ENCODE measurements around the gene PARP6. TPM values are rescaled to one million over a fixed set of nuclear protein-coding genes. Genes with fewer than 3 reads are reported as not detected.
A peak's percentile ranks its signal among the peaks of the same experiment; 100 is the strongest.

Gene PARP6
- total RNA-seq, 2 experiments from 2014 or later, result 58.8 to 65.0 TPM

DNA sequence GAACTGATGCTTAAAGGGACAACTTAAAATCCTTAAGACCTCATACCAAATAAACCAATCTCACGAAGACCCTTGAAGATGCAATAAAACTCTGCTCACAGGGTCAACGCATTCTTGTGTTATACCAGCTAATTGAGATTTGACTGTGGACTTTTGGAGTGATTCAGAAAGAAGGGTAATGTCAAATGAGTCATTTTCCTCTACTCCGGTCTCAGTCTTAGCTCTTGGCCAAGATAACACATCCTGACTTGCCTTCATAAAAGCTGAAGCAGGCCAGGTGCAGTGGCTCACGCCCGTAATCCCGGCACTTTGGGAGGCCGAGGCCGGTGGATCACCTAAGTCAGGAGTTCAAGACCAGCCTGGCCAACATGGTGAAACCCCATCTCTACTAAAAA lies 45.2 kb downstream of the PARP6 start:
- Mint-ChIP-seq H3K27me3 (no peaks in the 10 kb centered on the region), H3K27ac (peak overlapping the region; percentile 97), H3K9me3 (no peaks in the 10 kb centered on the region), H3K36me3 (ENCODE audit: low read depth) (peaks cover 65% of the 10 kb centered on the region), H3K4me1 (peaks cover 66% of the 10 kb centered on the region), H3K4me3 (peak overlapping the region; percentile 100)
- ChIA-PET POLR2A (interaction anchor here (0.7 to 6.7 kb wide), 16 partner anchors 10 to 248 kb away, joined by 3 to 109 read pairs (median 14); partner anchors contain the start of genes ARIH1, GRAMD2A, HEXA and PARP6), CTCF (interaction anchor here (0.7 to 3.9 kb wide), 25 partner anchors 10 to 1732 kb away, joined by 3 to 30 read pairs (median 5); partner anchors contain the start of genes ARIH1, BBS4, GRAMD2A and HEXA)
- peak; percentile 59 for DNase-seq

GRCh38 chr15:72223278-72223677 lies 49.1 kb downstream of the PARP6 start:
- peaks cover 78% of the 10 kb centered on the region for H3K4me1 Mint-ChIP-seq
- no peak overlapping the region for H3K4me3 Mint-ChIP-seq
- no peak for DNase-seq
- no peaks in the 10 kb centered on the region for H3K27me3 Mint-ChIP-seq
- POLR2A ChIA-PET, result interaction anchor here (0.8 kb wide), 1 partner anchor 22 kb away, joined by 4 read pairs; no protein-coding TSS in a partner anchor
- H3K27ac Mint-ChIP-seq, result peak overlapping the region; percentile 5
- H3K36me3 Mint-ChIP-seq (ENCODE audit: low read depth), result peaks cover 87% of the 10 kb centered on the region
- CTCF ChIA-PET, result interaction anchor here (0.7 to 0.9 kb wide), 3 partner anchors 16 to 64 kb away, joined by 3 to 4 read pairs (median 3); no protein-coding TSS in a partner anchor
- no peaks in the 10 kb centered on the region for H3K9me3 Mint-ChIP-seq

DNA sequence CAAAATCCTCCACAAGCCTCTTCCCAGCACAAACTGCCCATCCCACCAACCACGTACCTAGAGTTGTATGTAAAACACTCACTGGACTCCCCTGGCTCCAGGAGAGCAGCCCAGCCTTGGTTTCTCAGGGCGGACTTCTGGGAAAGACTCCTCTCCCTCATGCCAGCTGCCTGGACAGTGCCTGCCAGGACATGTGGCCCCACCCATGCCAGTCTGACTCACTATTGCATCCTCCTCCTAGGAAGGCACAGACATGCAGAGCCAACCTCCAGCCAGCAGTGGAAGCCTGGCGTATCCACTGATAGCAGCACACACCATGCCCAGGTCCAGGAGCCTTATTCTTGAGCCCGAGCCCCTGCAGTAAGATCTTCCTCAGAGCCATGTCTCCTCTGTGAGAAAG lies 50.0 kb downstream of the PARP6 start:
- Mint-ChIP-seq H3K9me3 (no peaks in the 10 kb centered on the region), H3K4me1 (peaks cover 74% of the 10 kb centered on the region), H3K27ac (peak overlapping the region; percentile 47), H3K4me3 (no peak overlapping the region), H3K27me3 (no peaks in the 10 kb centered on the region), H3K36me3 (ENCODE audit: low read depth) (peaks cover 89% of the 10 kb centered on the region)
- CTCF ChIA-PET, result interaction anchor here (0.7 to 0.8 kb wide), 2 partner anchors 19 to 23 kb away, joined by 3 to 4 read pairs; no protein-coding TSS in a partner anchor
- POLR2A ChIA-PET, result interaction anchor here (0.8 to 1.0 kb wide), 2 partner anchors 21 kb away, joined by 3 to 4 read pairs; no protein-coding TSS in a partner anchor
- no peak for DNase-seq

DNA sequence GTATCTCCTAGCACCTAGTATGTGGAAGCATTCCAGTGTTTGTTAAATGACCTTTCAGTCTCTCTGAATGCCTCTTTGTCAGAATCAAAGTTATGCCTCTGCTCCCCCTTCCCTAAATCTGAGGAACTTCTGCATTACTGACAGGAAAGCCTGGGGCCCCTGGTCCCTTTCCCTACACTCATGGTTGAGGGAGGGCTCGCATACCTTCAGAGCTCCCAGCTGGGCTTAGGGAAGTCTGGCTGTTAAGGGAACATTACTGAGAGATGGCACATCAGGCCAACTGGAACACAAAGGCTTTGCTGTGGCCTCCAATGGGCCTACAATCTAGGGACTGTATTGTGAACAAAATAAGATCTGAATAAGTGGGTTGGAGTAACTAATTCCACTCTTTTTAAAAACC lies 51.7 kb downstream of the PARP6 start:
- Mint-ChIP-seq H3K9me3 (no peaks in the 10 kb centered on the region), H3K4me1 (peaks cover 58% of the 10 kb centered on the region), H3K36me3 (ENCODE audit: low read depth) (peaks cover 83% of the 10 kb centered on the region), H3K27ac (peak overlapping the region; percentile 7), H3K27me3 (no peaks in the 10 kb centered on the region), H3K4me3 (no peak overlapping the region)
- CTCF ChIA-PET, result interaction anchor here (1.6 kb wide), 1 partner anchor 12 kb away, joined by 5 read pairs; no protein-coding TSS in a partner anchor
- POLR2A ChIA-PET, result interaction anchor here (0.8 to 1.6 kb wide), 3 partner anchors 9 to 54 kb away, joined by 3 to 6 read pairs (median 4); no protein-coding TSS in a partner anchor
- no peak for DNase-seq

- Mint-ChIP-seq H3K4me3 (no peak overlapping the region), H3K36me3 (ENCODE audit: low read depth) (peaks cover 76% of the 10 kb centered on the region), H3K4me1 (peaks cover 28% of the 10 kb centered on the region), H3K27me3 (no peaks in the 10 kb centered on the region), H3K9me3 (no peaks in the 10 kb centered on the region), H3K27ac (no peak overlapping the region)
- CTCF ChIA-PET, result interaction anchor here (1.7 to 2.3 kb wide), 2 partner anchors 10 to 17 kb away, joined by 7 to 11 read pairs; no protein-coding TSS in a partner anchor
- POLR2A ChIA-PET, result interaction anchor here (1.6 to 3.7 kb wide), 2 partner anchors 10 to 20 kb away, joined by 5 to 21 read pairs; no protein-coding TSS in a partner anchor
- no peak for DNase-seq
Measured at GRCh38 chr15:72217216-72217615, 55.1 kb downstream of the PARP6 start.

DNA sequence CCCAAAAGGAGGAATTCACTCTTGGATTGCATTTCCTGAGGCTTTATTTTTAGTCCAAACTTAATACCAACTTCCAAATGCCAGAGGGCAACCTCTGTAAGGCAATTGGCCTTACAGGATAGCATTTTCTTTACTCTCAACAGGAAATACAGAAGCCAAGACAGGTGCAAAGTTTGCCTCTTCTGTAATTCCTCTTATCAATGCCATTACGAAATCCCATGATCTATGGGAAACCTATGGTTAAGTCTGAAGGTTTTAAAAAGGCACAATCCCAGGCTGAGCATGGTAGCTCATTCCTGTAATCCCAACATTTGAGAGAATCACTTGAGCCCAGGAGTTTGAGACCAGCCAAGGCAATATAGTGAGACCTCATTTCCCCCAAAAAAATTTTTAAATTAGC lies 56.3 kb downstream of the PARP6 start:
- H3K4me3 Mint-ChIP-seq, result no peak overlapping the region
- peaks cover 20% of the 10 kb centered on the region for H3K4me1 Mint-ChIP-seq
- no peaks in the 10 kb centered on the region for H3K9me3 Mint-ChIP-seq
- H3K36me3 Mint-ChIP-seq (ENCODE audit: low read depth), result peaks cover 76% of the 10 kb centered on the region
- no peak overlapping the region for H3K27ac Mint-ChIP-seq
- DNase-seq, result no peak
- ChIA-PET POLR2A (interaction anchor here (1.6 to 3.7 kb wide), 2 partner anchors 11 to 21 kb away, joined by 5 to 21 read pairs; no protein-coding TSS in a partner anchor), CTCF (interaction anchor here (1.7 to 2.3 kb wide), 2 partner anchors 11 to 16 kb away, joined by 7 to 11 read pairs; no protein-coding TSS in a partner anchor)
- no peaks in the 10 kb centered on the region for H3K27me3 Mint-ChIP-seq

DNA sequence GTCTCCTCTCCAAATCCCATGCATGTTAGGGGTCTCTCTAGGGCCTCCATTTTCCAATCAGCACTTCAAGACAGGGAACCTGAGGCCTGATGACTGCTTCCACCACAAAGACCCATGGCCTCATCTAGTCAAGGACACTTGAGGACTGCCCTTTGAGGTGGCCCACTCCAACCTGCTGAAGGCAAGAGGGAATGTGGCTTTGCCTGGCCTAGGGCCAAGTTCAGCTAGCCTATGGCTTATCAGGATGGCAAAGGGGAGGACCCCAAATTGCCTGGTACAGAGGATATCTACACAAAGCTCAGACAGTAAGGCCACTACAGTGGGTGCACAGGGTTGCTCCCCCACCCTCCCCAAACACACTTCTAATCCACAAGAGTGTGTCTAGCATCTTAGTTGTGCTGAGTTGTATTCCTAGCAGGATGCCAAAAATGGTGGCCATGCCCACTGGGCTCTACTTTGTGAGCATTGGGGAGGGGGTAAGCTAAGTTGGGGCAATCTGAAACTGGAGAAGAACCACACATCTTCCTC lies 64.7 kb downstream of the PARP6 start:
- ChIA-PET POLR2A (interaction anchor here (0.8 to 1.2 kb wide), 2 partner anchors 14 to 19 kb away, joined by 3 to 4 read pairs; no protein-coding TSS in a partner anchor), CTCF (interaction anchor here (0.6 to 0.9 kb wide), 2 partner anchors 15 to 20 kb away, joined by 3 read pairs; no protein-coding TSS in a partner anchor)
- H3K27me3 Mint-ChIP-seq, result no peaks in the 10 kb centered on the region
- peaks cover 91% of the 10 kb centered on the region for H3K36me3 Mint-ChIP-seq (ENCODE audit: low read depth)
- no peaks in the 10 kb centered on the region for H3K9me3 Mint-ChIP-seq
- no peak for DNase-seq
- no peak overlapping the region for H3K27ac Mint-ChIP-seq
- H3K4me1 Mint-ChIP-seq, result peaks cover 14% of the 10 kb centered on the region
- H3K4me3 Mint-ChIP-seq, result no peak overlapping the region

DNA sequence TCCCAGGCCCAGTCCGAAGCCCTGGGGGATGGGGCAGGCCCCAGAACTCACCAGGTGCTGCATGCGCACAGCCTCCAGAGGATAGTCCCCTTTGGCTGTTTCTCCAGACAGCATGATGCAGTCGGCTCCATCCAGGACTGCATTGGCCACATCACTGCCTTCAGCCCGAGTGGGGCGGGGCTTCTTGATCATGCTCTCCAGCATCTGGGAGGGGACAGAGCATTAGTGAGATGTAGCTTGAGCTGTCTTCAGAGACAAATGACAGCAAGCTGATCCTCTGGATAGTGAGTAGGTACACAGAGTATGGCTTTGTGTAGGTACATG lies 65.7 kb downstream of the PARP6 start:
- H3K27ac Mint-ChIP-seq, result no peak overlapping the region
- ChIA-PET CTCF (interaction anchor here (0.9 kb wide), 1 partner anchor 21 kb away, joined by 3 read pairs; no protein-coding TSS in a partner anchor), POLR2A (interaction anchor here (0.8 kb wide), 1 partner anchor 20 kb away, joined by 3 read pairs; no protein-coding TSS in a partner anchor)
- peaks cover 91% of the 10 kb centered on the region for H3K36me3 Mint-ChIP-seq (ENCODE audit: low read depth)
- H3K4me1 Mint-ChIP-seq, result peaks cover 14% of the 10 kb centered on the region
- no peaks in the 10 kb centered on the region for H3K27me3 Mint-ChIP-seq
- no peak overlapping the region for H3K4me3 Mint-ChIP-seq
- no peaks in the 10 kb centered on the region for H3K9me3 Mint-ChIP-seq
- no peak for DNase-seq

DNA sequence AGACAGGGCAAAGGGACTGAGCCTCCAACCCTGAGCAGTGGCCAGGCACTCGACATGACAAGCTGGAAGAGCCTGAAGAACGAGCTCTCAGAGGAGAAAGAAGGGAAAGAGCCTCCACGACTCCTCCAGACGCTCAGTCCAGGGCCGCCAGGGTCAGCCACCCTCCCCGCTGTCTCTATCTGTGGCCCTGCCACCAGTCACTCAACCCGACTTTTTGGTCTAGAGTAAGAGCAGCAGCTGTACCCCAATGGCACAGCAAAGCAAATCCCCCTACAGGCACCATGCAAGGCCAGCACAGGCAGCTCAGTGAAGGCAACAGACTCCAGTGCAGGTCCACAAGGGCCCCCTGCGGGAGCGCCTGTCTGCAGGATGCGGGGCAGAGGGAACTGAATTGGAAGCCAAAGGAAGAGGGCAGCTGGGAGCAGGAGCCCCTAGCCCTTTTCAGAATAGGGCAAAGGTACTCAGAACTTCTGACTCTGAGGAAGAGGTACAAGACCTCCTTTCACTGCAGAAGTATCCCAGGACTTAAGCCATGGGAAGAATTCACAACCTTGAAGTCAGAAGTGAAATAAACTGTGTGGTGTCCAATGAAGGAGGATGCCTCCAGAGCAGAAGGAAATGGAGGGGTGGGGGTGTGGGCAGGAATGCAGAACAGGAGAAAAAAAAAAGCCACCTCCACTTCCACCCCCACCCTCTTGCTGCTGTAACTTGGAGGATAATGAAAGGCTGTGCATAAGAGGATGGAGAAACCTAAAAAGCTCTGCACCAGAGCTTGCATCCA lies 66.3 kb downstream of the PARP6 start:
- no peak overlapping the region for H3K27ac Mint-ChIP-seq

DNA sequence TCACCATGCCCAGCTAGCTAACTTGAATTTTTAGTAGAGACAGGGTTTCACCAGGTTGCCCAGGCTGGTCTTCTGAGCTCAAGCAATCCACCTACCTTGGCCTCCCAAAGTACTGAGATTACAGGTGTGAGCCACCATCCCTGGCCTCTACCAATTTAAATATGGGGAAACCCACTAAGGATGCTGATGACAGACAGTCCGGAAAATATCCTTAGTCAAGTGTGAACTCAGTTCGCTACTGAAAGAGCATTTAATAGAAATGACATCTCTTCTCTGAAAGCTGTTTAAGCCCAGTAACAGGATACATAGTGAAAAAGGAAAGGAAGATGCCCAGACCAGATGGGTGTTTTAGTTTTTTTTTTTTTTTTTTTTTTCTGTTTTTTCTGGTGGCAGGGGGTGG lies 67.1 kb downstream of the PARP6 start:
- peaks cover 16% of the 10 kb centered on the region for H3K4me1 Mint-ChIP-seq
- ChIA-PET POLR2A (no interaction called here), CTCF (no interaction called here)
- H3K4me3 Mint-ChIP-seq, result no peak overlapping the region
- DNase-seq, result no peak
- H3K9me3 Mint-ChIP-seq, result no peaks in the 10 kb centered on the region
- no peak overlapping the region for H3K27ac Mint-ChIP-seq
- H3K27me3 Mint-ChIP-seq, result no peaks in the 10 kb centered on the region
- peaks cover 89% of the 10 kb centered on the region for H3K36me3 Mint-ChIP-seq (ENCODE audit: low read depth)

More for the DNA sequence above, 66.3 kb downstream of the PARP6 start:
- no peaks in the 10 kb centered on the region for H3K9me3 Mint-ChIP-seq
- DNase-seq, result no peak
- no peak overlapping the region for H3K4me3 Mint-ChIP-seq
- H3K4me1 Mint-ChIP-seq, result peaks cover 14% of the 10 kb centered on the region
- ChIA-PET POLR2A (no interaction called here), CTCF (interaction anchor here (0.9 kb wide), 1 partner anchor 21 kb away, joined by 3 read pairs; no protein-coding TSS in a partner anchor)
- no peaks in the 10 kb centered on the region for H3K27me3 Mint-ChIP-seq
- H3K36me3 Mint-ChIP-seq (ENCODE audit: low read depth), result peaks cover 87% of the 10 kb centered on the region

GRCh38 chr15:72203507-72203837 lies 68.9 kb downstream of the PARP6 start:
- Mint-ChIP-seq H3K27me3 (no peaks in the 10 kb centered on the region), H3K4me1 (peaks cover 18% of the 10 kb centered on the region), H3K4me3 (no peak overlapping the region), H3K9me3 (no peaks in the 10 kb centered on the region), H3K27ac (peak overlapping the region; percentile 51), H3K36me3 (ENCODE audit: low read depth) (peaks cover 94% of the 10 kb centered on the region)
- ChIA-PET POLR2A (interaction anchor here (0.9 to 1.9 kb wide), 2 partner anchors 23 to 28 kb away, joined by 3 to 5 read pairs; no protein-coding TSS in a partner anchor), CTCF (no interaction called here)
- no peak for DNase-seq

- Mint-ChIP-seq H3K9me3 (no peaks in the 10 kb centered on the region), H3K4me3 (no peak overlapping the region), H3K36me3 (ENCODE audit: low read depth) (peaks cover 94% of the 10 kb centered on the region), H3K27me3 (peaks cover 2% of the 10 kb centered on the region), H3K4me1 (peaks cover 22% of the 10 kb centered on the region), H3K27ac (peak overlapping the region; percentile 61)
- CTCF ChIA-PET, result no interaction called here
- POLR2A ChIA-PET, result interaction anchor here (0.9 to 1.9 kb wide), 2 partner anchors 24 to 29 kb away, joined by 3 to 5 read pairs; no protein-coding TSS in a partner anchor
- no peak for DNase-seq
Measured at GRCh38 chr15:72202801-72203506, 69.4 kb downstream of the PARP6 start.

Data from activated CD4-positive, alpha-beta memory T cell treated with anti-CD3 and anti-CD28 coated beads, Interleukin-2, amount 10 ng/mL, durations not matched to agents 7 days and 5 days (primary cell).